ENCODE data around the gene NCDN.
"Not testable (repeated sequence)": the region's sequence is repeated elsewhere in the genome, so short reads cannot be mapped to it uniquely, and the experiment has no call there.

The NCDN gene

GRCh38 chr1:35570589-35571137 lies 13.1 kb downstream of the NCDN start:
- no peak for DNase-seq (ENCODE audit: low read depth in 2 of 2)

GRCh38 chr1:35571263-35571662 lies 13.7 kb downstream of the NCDN start:
- DNase-seq (ENCODE audit: low read depth in 2 of 2), result no peak

GRCh38 chr1:35572296-35572695 lies 14.7 kb downstream of the NCDN start:
- no peak for DNase-seq (ENCODE audit: low read depth in 2 of 2)

- no peak for DNase-seq (ENCODE audit: low read depth in 2 of 2)
These were observed 15.9 kb downstream of the NCDN start, which contains the start of gene TFAP2E for GRCh38 chr1:35573198-35574124. TFAP2E (plus strand) TSS chr1:35573314; CDS start chr1:35573578, 264 bp downstream.

- no peak for DNase-seq (ENCODE audit: low read depth in 2 of 2)
These were observed 16.6 kb downstream of the NCDN start for GRCh38 chr1:35574125-35574654.

- no peak for DNase-seq (ENCODE audit: low read depth in 2 of 2)
These were observed 17.2 kb downstream of the NCDN start for GRCh38 chr1:35574655-35575415.

- no peak for DNase-seq (ENCODE audit: low read depth in 2 of 2)
These were observed 17.9 kb downstream of the NCDN start for GRCh38 chr1:35575416-35575958.

- no peak for DNase-seq (ENCODE audit: low read depth in 2 of 2)
These were observed 18.6 kb downstream of the NCDN start for GRCh38 chr1:35576061-35576765.

GRCh38 chr1:35576766-35577070 lies 19.1 kb downstream of the NCDN start:
- DNase-seq (ENCODE audit: low read depth in 2 of 2), result not testable (repeated sequence)

GRCh38 chr1:35577071-35577998 lies 19.7 kb downstream of the NCDN start:
- DNase-seq (ENCODE audit: low read depth in 2 of 2), result no peak

- no peak for DNase-seq (ENCODE audit: low read depth in 2 of 2)
These were observed 23.4 kb downstream of the NCDN start for GRCh38 chr1:35580949-35581388.

GRCh38 chr1:35581621-35582020 lies 24.0 kb downstream of the NCDN start:
- not testable (repeated sequence) for DNase-seq (ENCODE audit: low read depth in 2 of 2)

GRCh38 chr1:35585281-35585680 lies 27.7 kb downstream of the NCDN start:
- no peak for DNase-seq (ENCODE audit: low read depth in 2 of 2)

GRCh38 chr1:35585805-35586204 lies 28.2 kb downstream of the NCDN start:
- DNase-seq (ENCODE audit: low read depth in 2 of 2), result not testable (repeated sequence)

GRCh38 chr1:35586808-35587207 lies 29.2 kb downstream of the NCDN start:
- no peak for DNase-seq (ENCODE audit: low read depth in 2 of 2)

- DNase-seq (ENCODE audit: low read depth in 2 of 2), result no peak
These were observed 30.1 kb downstream of the NCDN start for GRCh38 chr1:35587736-35588135.

GRCh38 chr1:35588197-35588910 lies 30.8 kb downstream of the NCDN start:
- DNase-seq (ENCODE audit: low read depth in 2 of 2), result no peak

GRCh38 chr1:35589516-35590427 lies 32.2 kb downstream of the NCDN start:
- no peak for DNase-seq (ENCODE audit: low read depth in 2 of 2)
